T follicular helper cell (primary cell): ENCODE measurements around the gene SLC16A3.

Experiments
- DNase-seq: peaks from one replicate; pipeline ENCODE4 v3.0.0-alpha.2; 2020; ENCODE audit warnings: low read depth

SLC16A3 gene

DNA sequence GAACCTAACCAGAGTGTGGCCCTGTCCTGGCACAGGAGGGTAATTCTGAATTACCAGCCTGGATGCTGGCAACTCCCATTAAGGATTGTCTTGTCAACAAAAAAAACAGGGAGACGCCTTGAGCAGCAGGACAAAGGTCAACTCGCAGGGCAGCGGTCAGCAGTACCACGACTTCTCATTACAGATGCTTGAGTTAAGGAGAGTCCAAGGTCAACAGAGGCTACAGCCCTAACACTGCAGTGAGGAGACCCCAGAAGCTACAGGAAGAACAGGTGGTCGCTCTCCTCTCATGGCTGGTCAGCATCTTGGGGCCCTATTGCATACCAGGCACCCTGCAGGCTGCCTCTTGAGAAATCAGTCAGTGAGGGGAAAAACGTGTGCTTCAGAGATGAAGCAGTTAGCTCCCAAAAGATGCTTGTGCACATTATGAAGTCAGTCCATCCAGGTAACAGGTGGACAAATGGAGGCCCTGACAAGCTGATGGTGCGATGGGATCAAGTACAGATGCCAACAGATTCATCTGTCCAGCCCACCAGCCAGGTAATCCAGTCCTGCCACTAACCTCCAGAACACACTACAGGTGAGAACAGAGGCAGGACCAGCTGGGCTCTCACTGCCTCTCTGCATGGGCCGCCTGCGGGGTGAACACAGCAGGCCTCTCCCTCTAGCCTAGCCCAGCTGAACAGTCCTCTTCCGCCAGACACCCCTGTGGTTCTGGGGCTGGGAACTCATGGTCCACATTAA, 40.5 kb downstream of the SLC16A3 start:
- no peak for DNase-seq

DNA sequence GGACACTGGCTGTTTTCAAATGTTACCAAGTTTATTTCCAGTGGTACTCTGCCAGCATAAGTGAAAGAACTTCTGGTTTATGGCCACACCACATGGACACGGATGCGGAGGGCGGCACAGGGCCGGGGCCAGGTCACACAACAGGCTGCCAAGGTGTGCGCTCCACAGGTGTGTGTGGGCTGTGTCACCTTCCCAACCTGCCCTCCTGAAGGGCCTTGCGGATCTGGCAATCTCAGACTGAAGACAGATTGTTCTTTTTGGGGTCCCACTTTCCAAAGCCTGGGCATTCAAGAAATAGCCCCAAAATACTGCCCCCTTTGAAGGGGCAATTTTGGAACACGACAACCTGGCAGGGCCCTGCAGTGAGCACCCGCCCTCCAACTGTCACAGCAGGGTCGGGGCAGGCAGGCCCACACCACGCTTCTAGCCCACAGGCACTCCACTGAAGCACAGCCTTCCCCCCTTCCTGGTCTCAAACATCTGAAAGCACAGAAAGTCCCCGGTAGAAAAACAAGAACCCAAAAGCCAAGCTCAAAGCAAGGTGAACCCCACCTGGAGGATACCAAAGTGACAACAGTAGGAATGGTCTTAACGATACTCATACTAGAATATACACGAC, 41.1 kb downstream of the SLC16A3 start:
- DNase-seq, result no peak

DNA sequence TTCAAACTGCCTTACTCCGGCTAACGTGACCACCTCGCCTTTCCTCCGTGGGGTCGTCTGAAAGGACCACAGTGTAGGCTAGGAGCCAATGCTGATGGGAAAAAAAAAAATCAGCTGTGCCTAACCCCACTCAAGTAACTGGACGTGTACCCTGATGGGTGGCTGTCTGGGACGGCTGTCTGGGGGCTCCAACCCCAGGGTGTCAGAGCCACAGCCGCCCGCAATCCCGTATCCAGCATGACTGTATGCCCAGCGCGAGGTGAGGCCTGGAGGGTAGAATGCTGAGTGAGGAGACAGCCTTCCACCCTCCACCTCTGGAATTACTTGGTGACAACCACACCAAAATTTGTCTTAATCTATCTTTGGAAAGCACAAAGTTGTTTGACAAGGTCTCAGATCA, 41.8 kb downstream of the SLC16A3 start:
- no peak for DNase-seq

DNA sequence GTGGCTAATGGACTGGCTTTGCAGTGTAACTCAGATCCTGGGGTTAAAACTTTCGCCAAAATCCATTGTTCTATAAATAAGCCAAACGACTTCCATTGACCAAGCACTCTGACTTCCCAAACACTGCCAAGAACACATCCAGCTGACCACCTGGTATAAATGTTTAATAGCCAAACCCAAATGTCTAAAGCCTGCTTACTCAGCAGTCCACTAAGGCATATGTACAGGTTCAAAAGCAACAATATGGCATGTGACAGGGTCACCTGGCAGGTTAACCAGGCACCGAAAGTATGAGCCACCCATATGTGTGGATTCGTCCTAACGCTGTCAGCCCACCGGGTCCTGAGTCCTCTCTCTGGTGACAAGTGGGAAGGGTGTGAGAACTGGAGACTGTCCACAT, 42.6 kb downstream of the SLC16A3 start:
- no peak for DNase-seq

DNA sequence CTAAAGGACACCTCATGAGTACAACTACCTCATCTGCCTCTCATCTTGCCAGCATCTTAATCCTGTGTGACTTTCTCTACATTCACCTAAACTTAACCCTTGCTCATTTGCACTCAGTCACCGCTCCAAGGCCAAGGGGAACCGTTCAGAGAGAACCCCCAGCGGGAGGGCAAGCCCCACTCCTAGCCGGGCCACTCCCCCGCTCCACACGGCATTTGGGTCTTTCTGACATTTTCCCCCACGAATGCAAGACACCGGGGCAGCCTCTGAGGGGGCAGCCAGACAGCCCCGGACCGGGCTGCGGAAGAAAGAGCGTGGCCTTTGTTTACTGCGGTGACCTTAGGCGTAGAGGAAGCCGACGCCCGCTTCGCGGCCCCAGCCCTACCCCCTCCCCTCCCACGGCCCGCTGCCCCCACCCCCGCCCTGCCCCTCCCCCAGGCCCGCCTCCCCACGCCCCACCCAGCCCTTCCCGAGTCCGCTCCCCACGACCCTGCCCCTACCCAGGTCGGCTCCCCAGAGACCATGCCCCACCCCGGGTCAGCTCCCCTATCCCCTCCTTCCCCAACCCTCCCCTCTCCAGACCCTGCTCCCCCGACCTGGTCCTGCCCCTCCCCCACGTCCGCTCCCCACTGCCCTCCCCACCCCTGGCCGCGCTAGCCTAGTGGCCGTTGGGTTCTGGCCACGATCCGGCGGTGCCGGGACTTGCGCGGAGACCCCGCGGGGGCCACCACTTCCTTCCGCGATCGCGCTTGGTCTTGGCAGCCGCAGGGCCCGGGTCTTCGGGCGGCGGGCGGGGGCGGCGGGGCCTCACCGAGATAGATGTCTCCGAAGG, 43.9 kb downstream of the SLC16A3 start:
- no peak for DNase-seq

DNA sequence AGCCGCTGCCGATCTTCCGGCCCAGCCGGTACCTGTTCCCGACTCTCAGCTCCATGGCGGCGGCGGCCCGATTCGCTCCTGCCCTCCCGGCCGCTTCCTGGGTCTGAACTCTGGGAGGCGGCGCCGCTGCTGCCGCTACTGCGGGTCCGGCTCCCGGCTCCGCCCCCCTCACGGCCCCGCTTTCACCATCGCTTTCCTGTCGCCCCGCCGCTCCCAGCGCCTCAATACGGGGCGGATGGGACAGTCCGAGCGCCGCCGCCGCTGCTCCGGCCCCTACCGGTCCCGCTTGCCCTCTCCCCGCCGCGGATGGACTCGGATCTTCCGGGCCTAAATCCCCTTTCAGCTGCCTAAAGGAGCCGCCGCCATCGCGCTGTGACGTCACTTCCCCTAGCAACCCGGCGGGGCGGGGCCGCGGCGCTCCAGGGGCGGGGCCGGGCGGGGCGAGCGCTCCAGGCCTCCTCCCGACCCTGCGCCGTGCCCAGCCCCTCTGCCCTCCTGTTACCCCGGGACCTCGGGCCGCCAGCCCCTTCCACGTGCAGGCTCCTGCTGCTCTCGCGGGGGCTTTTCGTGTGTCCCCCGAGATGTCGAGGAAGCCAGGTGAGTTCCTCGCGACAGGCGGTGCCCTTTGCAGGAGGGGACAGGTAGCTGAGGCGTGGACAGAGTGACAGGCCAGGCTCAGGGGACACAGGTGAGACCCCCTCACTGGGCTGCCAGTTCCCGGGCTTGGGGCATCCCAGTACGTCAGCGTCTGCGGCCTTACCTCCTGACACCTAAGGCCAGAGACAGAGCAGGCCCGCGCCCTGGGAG, 44.7 kb downstream of the SLC16A3 start, which contains the start of gene CSNK1D:
Gene CSNK1D, minus strand, starts transcription at position 374 of the 807 bp plus-strand sequence. Its CDS starts 319 bp downstream, at position 55.
- DNase-seq, result peak; percentile 88

DNA sequence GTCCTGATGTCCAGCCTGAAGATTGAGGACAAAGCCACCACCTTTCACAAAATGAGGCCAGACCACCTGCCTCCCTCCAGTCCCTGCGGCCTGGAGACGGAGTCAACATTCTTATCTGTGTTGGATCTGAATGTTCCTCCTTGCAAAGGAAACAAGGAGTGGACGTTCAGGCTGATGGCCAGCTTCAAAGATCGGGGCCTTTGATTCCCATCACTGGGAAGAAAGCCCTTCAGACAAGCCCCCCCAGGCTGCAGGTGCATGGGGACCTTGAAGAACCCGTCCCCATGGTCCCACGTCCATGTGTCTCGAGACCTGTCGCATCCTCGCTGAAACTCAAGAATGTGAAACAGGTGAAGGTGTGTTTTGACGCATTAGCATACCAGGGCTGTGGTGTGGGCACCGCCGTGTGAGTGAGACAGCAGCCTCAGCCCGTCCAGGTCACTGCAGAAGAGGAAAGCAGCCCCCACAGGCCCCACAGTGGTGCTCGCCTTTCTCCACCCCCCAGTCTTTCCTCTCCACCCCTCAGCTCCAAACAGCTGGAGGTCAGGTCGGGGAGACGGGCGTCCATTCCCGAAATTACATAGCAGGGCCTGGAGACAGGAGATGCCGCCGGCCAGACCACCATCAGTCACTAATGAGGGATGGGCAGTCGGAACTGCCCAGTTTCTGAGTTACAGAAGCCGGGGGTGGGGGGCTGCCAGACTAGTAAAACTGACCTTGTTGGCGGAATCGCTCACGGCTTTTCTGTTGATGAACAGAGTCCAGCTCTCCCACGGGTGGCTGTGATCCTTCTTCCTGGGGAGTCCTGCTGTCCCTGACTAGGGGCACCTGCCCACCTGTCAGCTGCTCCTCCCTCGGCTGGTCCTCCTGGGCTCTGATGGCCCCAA, 45.5 kb downstream of the SLC16A3 start:
- DNase-seq, result no peak

DNA sequence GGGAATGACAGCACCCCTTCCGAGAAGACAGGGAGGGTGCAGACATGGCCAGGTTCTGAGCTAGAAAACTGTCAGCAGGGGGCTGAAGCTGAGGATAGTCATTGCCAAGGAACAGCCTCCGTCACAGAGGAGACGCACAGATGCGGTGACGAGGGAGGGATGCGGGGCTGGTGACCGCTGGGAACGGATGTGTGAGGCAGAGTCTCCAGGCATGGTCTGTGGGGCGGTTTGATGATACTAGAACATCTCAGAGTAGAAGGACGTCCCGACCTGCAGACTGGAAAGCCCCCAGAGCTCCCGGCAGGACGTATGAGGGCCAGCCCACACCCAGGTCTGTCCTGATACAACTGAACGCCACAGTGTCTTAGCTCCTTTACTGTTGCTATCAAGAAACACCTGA, 46.5 kb downstream of the SLC16A3 start:
- no peak for DNase-seq

DNA sequence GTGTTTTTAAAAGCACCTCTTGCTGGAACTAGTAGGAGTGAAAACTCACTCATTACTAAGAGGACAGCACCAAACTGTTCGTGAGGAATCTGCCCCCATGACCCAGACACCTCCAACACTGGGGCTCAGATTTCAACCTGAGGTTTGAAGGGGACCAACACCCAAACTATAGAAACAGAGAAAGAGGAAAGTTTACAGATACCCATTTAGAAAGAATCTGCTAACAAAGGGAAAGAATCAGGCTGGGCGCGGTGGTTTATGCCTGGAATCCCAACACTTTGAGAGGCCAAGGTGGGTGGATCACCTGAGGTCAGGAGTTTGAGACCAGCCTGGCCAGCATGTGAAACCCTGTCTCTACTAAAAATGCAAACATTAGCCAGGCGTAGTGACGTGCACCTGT, 48.1 kb downstream of the SLC16A3 start:
- DNase-seq, result no peak

DNA sequence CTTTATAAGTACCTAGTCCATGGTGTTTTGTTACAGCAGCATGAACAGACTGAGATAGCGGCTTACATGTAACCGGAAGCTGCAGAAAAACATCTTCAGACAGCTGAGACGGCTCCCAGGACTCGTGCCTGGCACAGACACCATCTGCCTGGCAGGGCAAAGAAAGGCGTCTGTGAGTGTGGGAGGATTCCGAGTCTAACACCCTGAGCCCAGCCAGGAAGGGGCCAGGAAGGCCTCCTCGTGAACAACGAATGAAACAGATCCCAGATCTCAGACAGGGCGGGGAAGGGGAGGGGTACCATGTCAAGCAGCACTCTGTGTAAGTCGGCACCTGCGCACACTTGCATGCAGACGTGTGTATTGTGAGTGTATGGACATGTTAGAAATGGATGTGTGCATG, 49.0 kb downstream of the SLC16A3 start:
- no peak for DNase-seq

DNA sequence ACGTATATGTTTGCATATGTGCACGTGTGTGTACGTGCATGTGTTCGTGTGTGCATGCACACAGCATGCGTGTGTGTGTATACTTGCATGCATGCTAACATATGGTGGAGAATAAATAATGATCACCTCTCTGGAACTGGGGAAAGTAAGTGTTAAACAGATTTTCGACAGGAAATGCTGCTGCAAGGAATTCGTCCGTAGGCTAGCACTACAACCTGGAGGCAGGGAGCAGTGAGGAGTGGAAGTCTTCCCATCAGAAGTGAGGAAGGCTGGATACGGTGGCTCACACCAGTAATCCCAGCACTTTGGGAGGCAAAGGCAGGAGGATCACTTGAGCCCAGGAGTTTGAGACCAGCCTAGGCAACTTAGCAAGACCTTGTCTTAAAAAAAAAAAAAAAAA, 49.5 kb downstream of the SLC16A3 start:
- no peak for DNase-seq

DNA sequence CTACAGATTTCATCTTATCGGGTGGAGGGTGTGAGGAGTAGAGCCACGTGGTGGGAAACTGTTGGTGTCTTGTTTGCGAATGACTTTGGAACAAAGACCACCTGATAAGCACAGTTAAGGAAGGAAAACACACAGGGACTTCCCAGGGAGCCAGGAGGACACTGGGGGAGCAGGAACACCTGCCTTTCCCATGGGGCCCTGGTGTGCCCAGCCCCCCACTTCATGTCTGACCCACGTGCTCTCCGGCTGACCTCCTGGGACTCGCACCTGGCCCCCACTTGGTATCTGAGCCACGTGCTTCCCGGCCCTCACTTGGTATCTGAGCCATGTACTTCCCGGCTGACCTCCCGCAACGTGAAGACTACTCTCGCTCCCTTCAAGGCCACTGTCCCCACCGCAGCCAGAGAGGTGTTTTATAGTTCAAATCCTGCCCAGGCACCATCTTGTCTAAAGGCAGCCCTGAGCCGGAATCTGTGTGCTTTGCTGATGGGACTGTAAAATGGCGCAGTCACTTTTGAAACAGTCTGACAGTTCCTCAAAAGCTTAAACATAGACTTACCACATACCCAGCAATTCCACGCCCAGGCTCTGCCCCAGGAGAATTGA, 50.0 kb downstream of the SLC16A3 start:
- no peak for DNase-seq

DNA sequence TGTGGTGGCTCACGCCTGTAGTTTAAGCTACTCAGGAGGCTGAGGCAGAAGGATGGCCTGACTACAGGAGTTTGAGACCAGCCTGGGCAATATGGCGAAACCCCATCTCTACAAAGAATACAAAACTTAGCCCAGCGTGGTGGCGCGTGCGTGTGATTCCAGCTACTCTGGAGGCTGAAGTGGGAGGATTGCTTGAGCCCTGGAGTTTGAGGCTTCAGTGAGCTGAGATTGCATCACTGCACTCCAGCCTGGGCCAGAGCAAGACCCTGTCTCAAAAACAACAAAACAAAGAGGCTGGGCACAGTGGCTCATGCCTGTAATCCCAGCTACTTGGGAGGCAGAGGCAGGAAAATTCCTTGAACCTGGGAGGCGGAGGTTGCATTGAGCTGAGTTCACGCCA, 51.7 kb downstream of the SLC16A3 start:
- DNase-seq, result no peak

DNA sequence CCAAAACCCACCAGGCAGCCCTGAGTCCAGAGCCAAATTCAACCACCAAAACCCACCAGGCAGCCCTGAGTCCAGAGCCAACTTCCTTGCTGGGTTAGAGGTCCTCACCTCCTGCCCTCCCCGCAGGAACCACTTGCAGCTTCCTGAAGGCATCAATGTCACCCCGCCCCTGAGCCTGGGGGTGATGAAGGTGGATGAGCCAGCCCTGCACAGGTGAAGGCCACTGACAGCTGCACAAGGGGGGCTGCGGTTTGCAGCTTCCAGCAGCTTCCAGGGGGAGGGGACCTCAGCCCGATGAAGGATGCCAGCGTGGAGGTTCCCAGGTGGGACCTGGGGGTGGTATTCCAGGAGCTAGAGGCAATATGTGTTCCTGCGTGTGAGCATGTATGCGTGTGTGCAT, 52.2 kb downstream of the SLC16A3 start:
- no peak for DNase-seq

DNA sequence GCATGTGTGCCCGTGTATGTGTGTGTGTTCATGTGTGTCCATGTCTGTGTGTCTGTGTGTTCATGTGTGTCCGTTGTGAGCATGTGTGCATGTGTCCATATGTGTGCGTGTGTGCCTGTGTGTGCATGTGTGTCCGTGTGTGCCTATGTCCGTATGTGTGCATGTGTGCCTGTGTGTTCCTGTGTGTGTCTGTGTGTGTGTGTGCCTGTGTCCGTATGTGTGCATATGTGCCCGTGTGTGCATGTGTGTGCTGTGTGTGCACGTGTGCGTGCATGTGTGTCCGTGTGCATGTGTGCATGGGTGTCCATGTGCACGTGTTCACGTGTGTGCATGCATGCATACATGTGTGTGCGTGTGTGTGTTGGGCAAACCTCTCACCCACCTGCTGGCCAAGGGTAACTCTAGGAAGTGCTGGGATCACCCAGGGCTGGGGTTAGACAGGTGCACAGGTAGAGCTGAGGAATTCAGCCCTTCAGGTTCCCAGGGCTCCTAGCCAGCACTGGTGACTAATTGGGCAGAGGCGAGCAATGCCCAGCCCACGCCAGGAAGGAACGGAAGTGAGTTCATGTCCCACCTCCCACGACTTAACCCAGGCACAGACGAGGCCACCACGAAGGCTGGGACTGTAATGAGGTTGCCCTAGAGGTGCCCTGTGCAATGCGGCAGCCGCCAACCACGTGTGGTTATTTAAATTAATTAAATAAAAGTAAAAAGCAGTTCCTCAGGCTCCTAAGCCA, 52.8 kb downstream of the SLC16A3 start:
- no peak for DNase-seq

DNA sequence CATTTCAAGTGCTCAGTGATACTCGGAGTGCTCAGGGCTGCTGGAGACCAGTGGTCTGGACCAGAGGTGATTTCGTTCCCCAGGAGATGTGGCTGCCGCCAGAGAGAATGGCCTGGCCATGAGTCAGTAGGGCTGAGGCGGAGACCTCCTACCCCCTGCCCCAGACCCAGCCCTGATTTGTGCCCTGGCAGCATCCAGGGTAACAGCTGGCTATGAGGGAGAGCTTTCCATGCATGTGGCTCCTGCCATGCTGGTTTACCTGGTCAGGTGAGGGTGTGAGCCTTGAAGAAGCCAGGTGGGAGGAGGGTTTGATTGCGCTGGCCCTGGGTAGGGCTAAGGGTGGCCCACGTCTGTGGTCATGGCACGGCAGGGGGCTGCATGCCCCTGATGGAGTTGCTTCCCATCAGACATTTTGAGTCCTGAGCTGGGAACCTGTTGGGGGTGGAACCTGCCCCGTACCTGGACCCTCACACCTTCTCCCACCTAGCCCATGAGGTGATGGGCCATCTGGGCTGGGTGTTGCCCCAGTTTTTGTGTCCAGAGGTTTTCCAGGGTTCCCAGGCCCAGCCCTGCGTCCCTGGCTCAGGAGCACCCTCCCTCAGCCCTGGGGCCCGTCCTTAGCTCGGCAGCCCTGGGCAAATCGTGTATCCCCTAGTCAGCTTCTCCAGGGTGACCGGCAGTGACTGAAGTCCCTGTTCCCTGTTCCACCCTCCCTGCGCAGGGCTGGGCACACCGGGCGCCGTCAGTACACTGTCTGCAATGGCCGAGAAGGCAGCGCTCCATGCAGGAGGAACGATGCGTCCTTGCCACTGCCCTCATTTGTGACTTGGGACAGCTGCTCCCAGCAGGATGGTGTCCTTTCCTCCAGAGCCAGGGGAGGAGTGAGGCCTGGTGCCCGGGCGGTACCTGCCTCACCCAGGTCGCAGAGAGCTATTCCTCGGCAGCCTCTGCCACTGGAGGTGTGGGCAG, 53.7 kb downstream of the SLC16A3 start:
- DNase-seq, result no peak

DNA sequence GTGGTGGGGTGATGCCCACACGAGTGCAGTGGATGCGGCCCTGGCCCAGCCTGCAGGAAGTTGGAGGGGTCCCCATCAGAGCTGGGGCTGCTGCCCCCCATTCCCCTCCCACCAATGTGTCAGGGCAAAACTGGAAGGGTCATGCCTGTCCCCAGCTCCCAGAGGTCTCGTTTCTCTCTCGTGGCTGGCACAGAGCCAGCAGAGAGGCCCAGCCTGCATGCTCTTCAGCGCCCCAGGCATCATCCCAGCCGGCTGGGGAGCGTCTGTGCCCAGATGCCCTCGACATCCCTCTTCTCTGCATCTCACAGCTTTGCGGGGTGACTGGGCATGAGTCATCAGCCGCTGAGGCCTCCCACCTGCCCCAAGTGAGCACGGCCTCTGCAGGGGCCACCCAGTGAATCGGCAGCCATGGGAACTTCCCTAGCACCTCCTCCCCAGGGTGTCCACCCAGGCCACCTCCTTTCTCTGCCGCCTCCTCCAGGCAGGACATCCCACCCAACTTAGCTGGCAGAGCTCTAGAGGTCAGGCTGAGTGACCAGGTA, 54.4 kb downstream of the SLC16A3 start:
- no peak for DNase-seq

DNA sequence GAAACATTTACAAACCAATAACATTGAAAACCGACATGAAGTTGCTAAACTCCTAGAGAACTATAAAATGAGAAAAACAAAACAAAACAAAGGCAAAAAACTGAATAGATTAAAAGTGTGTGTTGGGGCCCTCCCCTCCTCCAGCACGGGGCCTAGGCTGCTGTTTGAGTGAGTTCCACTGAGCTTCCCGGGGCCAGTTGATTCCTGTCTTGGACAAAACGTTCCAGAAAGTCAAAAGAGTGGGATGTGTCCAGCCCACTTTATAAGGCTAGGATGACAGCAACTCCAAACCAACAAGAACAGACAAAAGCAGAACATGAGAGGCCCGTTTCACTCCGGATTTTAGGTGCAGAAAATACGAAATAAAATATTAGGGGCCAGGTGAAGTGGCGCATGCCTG, 56.3 kb downstream of the SLC16A3 start:
- DNase-seq, result no peak
